BE2C (cell line): Measurements from ENCODE around the gene CUEDC1.

Source experiments
- DNase-seq: peaks from one replicate; pipeline ENCODE4 v3.0.0-alpha.2; 2020
- H3K27me3 ChIP-seq: fragments of 250-450 bp; sonication (Bioruptor Pico); 2 replicates; pipeline ENCODE4 v1.5.1; 2020; ENCODE audit warnings: mild to moderate bottlenecking
- H3K36me3 ChIP-seq: fragments of 250-450 bp; sonication (Bioruptor Pico); 2 replicates; pipeline ENCODE4 v1.5.1; 2020; ENCODE audit warnings: mild to moderate bottlenecking
- H3K4me1 ChIP-seq: fragments of 250-450 bp; sonication (Bioruptor Pico); 2 replicates; pipeline ENCODE4 v1.5.1; 2020
- H3K4me3 ChIP-seq: 2 replicates; pipeline ENCODE4 v1.5.1; 2011; ENCODE audit warnings: low read depth, low read length
- H3K9me3 ChIP-seq: fragments of 250-450 bp; sonication (Bioruptor Pico); 2 replicates; pipeline ENCODE4 v1.5.1; 2020
- CTCF ChIP-seq: IDR thresholded peaks from 2 replicates; pipeline ENCODE4 v1.5.1; 2012; ENCODE audit warnings: mild to moderate bottlenecking, low read depth, low read length

Gene CUEDC1

GRCh38 chr17:57913575-57914272 is 41.5 kb downstream of the CUEDC1 start:
- no peak for TF ChIP-seq CTCF
- Histone ChIP-seq H3K9me3 (no peaks in the 10 kb centered on the region), H3K27me3 (no peaks in the 10 kb centered on the region), H3K4me1 (peaks cover 4% of the 10 kb centered on the region; the same call in 1 of the 2 replicates), H3K36me3 (no peaks in the 10 kb centered on the region), H3K4me3 (no peak overlapping the region)
- DNase-seq = no peak

GRCh38 chr17:57911834-57912673 is 43.2 kb downstream of the CUEDC1 start:
- Histone ChIP-seq H3K36me3 (no peaks in the 10 kb centered on the region), H3K9me3 (no peaks in the 10 kb centered on the region), H3K27me3 (no peaks in the 10 kb centered on the region), H3K4me1 (peaks cover 4% of the 10 kb centered on the region; the same call in 1 of the 2 replicates), H3K4me3 (no peak overlapping the region)
- no peak for TF ChIP-seq CTCF
- peak; percentile 60 for DNase-seq

GRCh38 chr17:57910462-57911420 is 44.5 kb downstream of the CUEDC1 start:
- Histone ChIP-seq H3K4me1 (no peaks in the 10 kb centered on the region), H3K4me3 (no peak overlapping the region), H3K36me3 (no peaks in the 10 kb centered on the region), H3K27me3 (no peaks in the 10 kb centered on the region), H3K9me3 (no peaks in the 10 kb centered on the region)
- TF ChIP-seq CTCF = no peak
- DNase-seq = no peak

- Histone ChIP-seq H3K27me3 (no peaks in the 10 kb centered on the region), H3K4me1 (no peaks in the 10 kb centered on the region; the same call in 1 of the 2 replicates), H3K36me3 (no peaks in the 10 kb centered on the region), H3K4me3 (no peak overlapping the region), H3K9me3 (no peaks in the 10 kb centered on the region)
- no peak for TF ChIP-seq CTCF
- DNase-seq = no peak
Observed at GRCh38 chr17:57909551-57909950, 45.7 kb downstream of the CUEDC1 start.

GRCh38 chr17:57908278-57908677 is 46.9 kb downstream of the CUEDC1 start:
- no peak for DNase-seq
- H3K36me3 ChIP-seq = no peaks in the 10 kb centered on the region
- H3K9me3 ChIP-seq = no peaks in the 10 kb centered on the region
- H3K4me1 ChIP-seq = no peaks in the 10 kb centered on the region; the same call in 1 of the 2 replicates
- no peak for TF ChIP-seq CTCF
- H3K4me3 ChIP-seq = no peak overlapping the region
- H3K27me3 ChIP-seq = no peaks in the 10 kb centered on the region
